DND-41 (cell line): ENCODE measurements around the gene HOXC5.

Experiments
- ATAC-seq: fragments of 200-7000 bp; cut with Tn5 transposase; 3 replicates; pipeline ENCODE4 v1.9.1; 2021; ENCODE audit warnings: low read depth; ENCODE audit not compliant: insufficient read depth
- DNase-seq: peaks from one replicate; pipeline ENCODE4 v3.0.0-alpha.2; 2020
- H2AFZ ChIP-seq: 2 replicates; pipeline ENCODE4 v1.6.0; 2012; ENCODE audit warnings: low read depth, low read length
- H3K27ac ChIP-seq: 2 replicates; pipeline ENCODE4 v1.5.1; 2012; ENCODE audit warnings: low read length, inconsistent platforms
- H3K27me3 ChIP-seq: fragments of 200-600 bp; sonication (generic); 2 replicates; pipeline ENCODE4 v1.6.0; 2012; ENCODE audit warnings: low read length, mild to moderate bottlenecking, inconsistent platforms; ENCODE audit not compliant: insufficient read depth, poor library complexity
- H3K36me3 ChIP-seq: 2 replicates; pipeline ENCODE4 v1.5.1; 2012; ENCODE audit warnings: low read length, inconsistent platforms; ENCODE audit not compliant: insufficient read depth
- H3K4me1 ChIP-seq: 2 replicates; pipeline ENCODE4 v1.5.1; 2012; ENCODE audit warnings: mild to moderate bottlenecking, low read length; ENCODE audit not compliant: insufficient read depth
- H3K4me2 ChIP-seq: 2 replicates; pipeline ENCODE4 v1.6.0; 2012; ENCODE audit warnings: mild to moderate bottlenecking, moderate library complexity, low read length, inconsistent platforms; ENCODE audit not compliant: insufficient read depth
- H3K4me3 ChIP-seq, 2 experiments: fragments of 200-600 bp in 1 of 2; shearing (Covaris generic) in 1 of 2; 2 replicates each; pipeline ENCODE4 v1.5.1; 2012 to 2016; ENCODE audit warnings: inconsistent platforms in 2 of 2, low read length in 2 of 2, mild to moderate bottlenecking in 2 of 2, low read depth in 1 of 2, moderate library complexity in 1 of 2
- H3K79me2 ChIP-seq: 2 replicates; pipeline ENCODE4 v1.6.0; 2012; ENCODE audit warnings: low read length, inconsistent platforms; ENCODE audit not compliant: insufficient read depth
- H3K9ac ChIP-seq: 2 replicates; pipeline ENCODE4 v1.6.0; 2012; ENCODE audit warnings: low read depth, mild to moderate bottlenecking, inconsistent platforms, low read length, moderate library complexity
- H3K9me3 ChIP-seq: 2 replicates; pipeline ENCODE4 v1.5.1; 2012; ENCODE audit warnings: low read length, moderate library complexity, mild to moderate bottlenecking, inconsistent platforms; ENCODE audit not compliant: insufficient read depth, severe bottlenecking
- H4K20me1 ChIP-seq: 2 replicates; pipeline ENCODE4 v1.6.0; 2012; ENCODE audit warnings: low read length; ENCODE audit not compliant: insufficient read depth
- CTCF ChIP-seq: IDR thresholded peaks from 2 replicates; pipeline ENCODE4 v1.5.1; 2012; ENCODE audit warnings: borderline replicate concordance, low read length, moderate library complexity, mild to moderate bottlenecking; ENCODE audit not compliant: poor library complexity, severe bottlenecking; ENCODE audit errors: extremely low read depth
- EZH2 ChIP-seq: IDR thresholded peaks from 3 replicates; pipeline ENCODE4 v1.6.1; 2012; ENCODE audit warnings: borderline replicate concordance, low read depth, mild to moderate bottlenecking, moderate library complexity, low read length, inconsistent platforms; ENCODE audit not compliant: severe bottlenecking

HOXC5 gene

GRCh38 chr12:53992377-53992889, 40.4 kb upstream of the HOXC5 start:
- H3K9me3 ChIP-seq = no peaks in the 10 kb centered on the region
- TF ChIP-seq EZH2 = no peak
- no peak for TF ChIP-seq CTCF
- no peaks in the 10 kb centered on the region for H3K36me3 ChIP-seq
- peaks cover 31% of the 10 kb centered on the region for H3K4me1 ChIP-seq
- no peak overlapping the region for H3K4me2 ChIP-seq
- DNase-seq (no peak), ATAC-seq (no peak)
- H3K79me2 ChIP-seq = no peaks in the 10 kb centered on the region
- peaks cover 80% of the 10 kb centered on the region for H3K27me3 ChIP-seq
- no peak overlapping the region for H3K4me3 ChIP-seq
- no peak overlapping the region for H3K9ac ChIP-seq
- no peak overlapping the region for H2AFZ ChIP-seq
- no peak overlapping the region for H3K27ac ChIP-seq
- no peaks in the 10 kb centered on the region for H4K20me1 ChIP-seq

- Histone ChIP-seq H3K4me3 (no peak overlapping the region), H3K4me1 (peaks cover 31% of the 10 kb centered on the region), H3K9ac (no peak overlapping the region), H3K79me2 (no peaks in the 10 kb centered on the region), H3K36me3 (no peaks in the 10 kb centered on the region), H3K9me3 (no peaks in the 10 kb centered on the region), H3K4me2 (no peak overlapping the region), H3K27me3 (peaks cover 75% of the 10 kb centered on the region), H4K20me1 (no peaks in the 10 kb centered on the region), H2AFZ (no peak overlapping the region), H3K27ac (no peak overlapping the region)
- ATAC-seq (no peak), DNase-seq (no peak)
- no peak for TF ChIP-seq CTCF
- no peak for TF ChIP-seq EZH2
Observed at GRCh38 chr12:53993162-53994008, 39.5 kb upstream of the HOXC5 start.

- Histone ChIP-seq H2AFZ (no peak overlapping the region), H3K9me3 (no peaks in the 10 kb centered on the region), H3K36me3 (no peaks in the 10 kb centered on the region), H3K4me1 (peaks cover 26% of the 10 kb centered on the region), H3K27ac (no peak overlapping the region), H4K20me1 (no peaks in the 10 kb centered on the region), H3K9ac (no peak overlapping the region), H3K4me2 (no peak overlapping the region), H3K4me3 (no peak overlapping the region), H3K27me3 (peaks cover 70% of the 10 kb centered on the region), H3K79me2 (no peaks in the 10 kb centered on the region)
- no peak for TF ChIP-seq EZH2
- no peak for TF ChIP-seq CTCF
- DNase-seq (no peak), ATAC-seq (no peak)
Observed at GRCh38 chr12:53994009-53994263, 38.9 kb upstream of the HOXC5 start.
